Kidney epithelial cell (primary cell): ENCODE measurements around the gene POLE. TPM values are rescaled to one million over a fixed set of nuclear protein-coding genes. Genes with fewer than 3 reads are reported as not detected.

Source experiments
- DNase-seq: peaks from one replicate; pipeline ENCODE4 v3.0.0-alpha.2; 2010; ENCODE audit warnings: low read depth
- H3K27me3 ChIP-seq: 2 replicates; pipeline ENCODE4 v1.6.0; 2011; ENCODE audit warnings: low read length; ENCODE audit not compliant: control insufficient read depth, insufficient read depth
- H3K36me3 ChIP-seq: 2 replicates; pipeline ENCODE4 v1.5.1; 2011; ENCODE audit warnings: low read length; ENCODE audit not compliant: control insufficient read depth, insufficient read depth
- H3K4me3 ChIP-seq: 2 replicates; pipeline ENCODE4 v1.5.1; 2011; ENCODE audit warnings: low read depth, mild to moderate bottlenecking, control low read depth, low read length
- CTCF ChIP-seq: IDR thresholded peaks from 2 replicates; pipeline ENCODE4 v1.5.1; 2011; ENCODE audit warnings: mild to moderate bottlenecking, moderate library complexity, low read length, control low read depth, inconsistent platforms; ENCODE audit not compliant: insufficient read depth, poor library complexity, severe bottlenecking
- total RNA-seq: library from RNA; depleted of rRNA; stranded (reverse); fragments of >200 nt; gene quantifications from 2 replicates; pipeline ENCODE4 v1.2.3, GENCODE V29; 2015

Gene POLE
- total RNA-seq, 1 donor from 2014 or later: 15.1 TPM

GRCh38 chr12:132717011-132717410 lies 29.9 kb upstream of the POLE start:
- H3K36me3 ChIP-seq: peaks cover 5% of the 10 kb centered on the region
- H3K4me3 ChIP-seq: no peak overlapping the region
- DNase-seq: no peak
- H3K27me3 ChIP-seq: no peaks in the 10 kb centered on the region
- no peak for TF ChIP-seq CTCF

- TF ChIP-seq CTCF: no peak
- no peak for DNase-seq
- Histone ChIP-seq H3K27me3 (no peaks in the 10 kb centered on the region), H3K4me3 (no peak overlapping the region), H3K36me3 (peaks cover 5% of the 10 kb centered on the region)
Observed at GRCh38 chr12:132716356-132716755, 29.2 kb upstream of the POLE start.

- no peak overlapping the region for H3K4me3 ChIP-seq
- TF ChIP-seq CTCF: no peak
- DNase-seq: no peak
- H3K36me3 ChIP-seq: peaks cover 5% of the 10 kb centered on the region
- no peaks in the 10 kb centered on the region for H3K27me3 ChIP-seq
Observed at GRCh38 chr12:132715874-132716273, 28.7 kb upstream of the POLE start.

GRCh38 chr12:132713123-132713522 lies 26.0 kb upstream of the POLE start:
- TF ChIP-seq CTCF: no peak
- no peaks in the 10 kb centered on the region for H3K27me3 ChIP-seq
- DNase-seq: no peak
- no peak overlapping the region for H3K4me3 ChIP-seq
- no peaks in the 10 kb centered on the region for H3K36me3 ChIP-seq

GRCh38 chr12:132711080-132711843 lies 24.1 kb upstream of the POLE start:
- peak overlapping the region; percentile 93 for H3K4me3 ChIP-seq
- no peak for TF ChIP-seq CTCF
- H3K36me3 ChIP-seq: no peaks in the 10 kb centered on the region
- no peak for DNase-seq
- H3K27me3 ChIP-seq: no peaks in the 10 kb centered on the region
